Breast epithelium (tissue), 4 donors: ENCODE results near the gene PADI2. TPM values are rescaled to one million over a fixed set of nuclear protein-coding genes. Genes with fewer than 3 reads are reported as not detected.

Source experiments
- DNase-seq, 2 donors: peaks; one replicate each; pipeline ENCODE4 v3.0.0-alpha.2; 2019; ENCODE audit warnings: low spot score in 2 of 2
- H3K27ac ChIP-seq, 2 donors: fragments of 200-600 bp; sonication (generic) in 1 of 2; one replicate each; pipeline ENCODE4 v1.5.1; 2016 to 2019; ENCODE audit warnings: mild to moderate bottlenecking in 1 of 2
- H3K27me3 ChIP-seq, 2 donors: fragments of 200-600 bp; sonication (generic) in 1 of 2; one replicate each; pipeline versions ENCODE4 v1.5.1 to v1.6.0; 2017 to 2019; ENCODE audit warnings: control low read depth in 1 of 2, mild to moderate bottlenecking in 1 of 2
- H3K36me3 ChIP-seq: fragments of 200-600 bp; one replicate; pipeline ENCODE4 v1.5.1; 2019
- H3K4me1 ChIP-seq, 2 donors: fragments of 200-600 bp; sonication (generic); one replicate each; pipeline ENCODE4 v1.5.1; 2016 to 2019; ENCODE audit warnings: control low read depth in 1 of 2
- H3K4me3 ChIP-seq, 3 donors: fragments of 200-600 bp; sonication (generic); 1 replicate in 2 of 3; 2 replicates in 1 of 3; pipeline ENCODE4 v1.5.1; 2016 to 2019; ENCODE audit warnings: mild to moderate bottlenecking in 3 of 3, moderate library complexity in 2 of 3
- H3K9me3 ChIP-seq, 2 donors: fragments of 200-600 bp; sonication (generic) in 1 of 2; one replicate each; pipeline ENCODE4 v1.5.1; 2016 to 2019; ENCODE audit warnings: control low read depth in 1 of 2
- CTCF ChIP-seq, 3 donors: fragments of 450-650 bp; IDR thresholded peaks; one replicate each; pipeline ENCODE4 v1.5.1; 2016 to 2017; ENCODE audit warnings: antibody characterized with exemption in 3 of 3, mild to moderate bottlenecking in 3 of 3, moderate library complexity in 3 of 3
- POLR2A ChIP-seq: fragments of 450-650 bp; IDR thresholded peaks from one replicate; pipeline ENCODE4 v1.6.1; 2016; ENCODE audit warnings: antibody characterized with exemption, mild to moderate bottlenecking, moderate library complexity
- POLR2AphosphoS5 ChIP-seq, 3 donors: sonication (generic); formaldehyde crosslinking; IDR thresholded peaks; one replicate each; pipeline ENCODE4 v1.6.1; 2017; ENCODE audit warnings: antibody characterized with exemption in 3 of 3
- intact Hi-C: fragments of 100-400 bp; cut with DNase I; formaldehyde crosslinking; loops from one replicate; pipeline ENCODE4 v1.15.1; 2023; ENCODE audit warnings: low total_unique reads
- total RNA-seq, 3 donors: library from RNA; depleted of rRNA; stranded (reverse); fragments of >200 nt; gene quantifications; one replicate each; pipeline ENCODE4 v1.1.0, GENCODE V29; 2016

The PADI2 gene
- total RNA-seq, 3 donors from 2014 or later = 0.32 to 29.4 (median 9.2) TPM

- H3K4me3 ChIP-seq = peak overlapping the region in 2 of 3 donors; percentile 52 to 63
- no peak for TF ChIP-seq CTCF (IDR thresholded peaks at IDR 0.05)
- DNase-seq = no peak
- no peaks in the 10 kb centered on the region for H3K9me3 ChIP-seq
- no peaks in the 10 kb centered on the region for H3K36me3 ChIP-seq
- intact Hi-C loops = loop anchor here (10.0 kb wide), 1 partner anchor 115 kb away; no protein-coding TSS in a partner anchor
- H3K27ac ChIP-seq = no peak overlapping the region
- H3K4me1 ChIP-seq = no peaks in the 10 kb centered on the region
- H3K27me3 ChIP-seq = peaks cover 4 to 11% of the 10 kb centered on the region in 2 donors
Observed at GRCh38 chr1:17119773-17120480, 676 bp upstream of the PADI2 start.

GRCh38 chr1:17118706-17119075 is 560 bp downstream of the PADI2 start:
- intact Hi-C loops = no loop called here
- Histone ChIP-seq H3K27me3 (peaks cover 4 to 11% of the 10 kb centered on the region in 2 donors), H3K4me3 (peak overlapping the region in 2 of 3 donors; percentile 52 to 63), H3K9me3 (no peaks in the 10 kb centered on the region), H3K4me1 (no peaks in the 10 kb centered on the region), H3K36me3 (no peaks in the 10 kb centered on the region), H3K27ac (peak overlapping the region; percentile 65 to 74)
- TF ChIP-seq CTCF (IDR thresholded peaks at IDR 0.05) = no peak
- TF ChIP-seq POLR2A = no peak
- TF ChIP-seq POLR2AphosphoS5 (IDR thresholded peaks at IDR 0.05) = no peak
- no peak for DNase-seq

GRCh38 chr1:17118268-17118667 is 983 bp downstream of the PADI2 start:
- Histone ChIP-seq H3K36me3 (no peaks in the 10 kb centered on the region), H3K4me1 (no peaks in the 10 kb centered on the region), H3K27me3 (peaks cover 4 to 11% of the 10 kb centered on the region in 2 donors), H3K4me3 (peak overlapping the region in 2 of 3 donors; percentile 52 to 63), H3K9me3 (no peaks in the 10 kb centered on the region), H3K27ac (peak overlapping the region; percentile 65 to 74)
- TF ChIP-seq POLR2AphosphoS5 (IDR thresholded peaks at IDR 0.05) (no peak), POLR2A (no peak), CTCF (IDR thresholded peaks at IDR 0.05) (no peak)
- no peak for DNase-seq
- intact Hi-C loops = no loop called here

- no peaks in the 10 kb centered on the region for H3K36me3 ChIP-seq
- H3K4me3 ChIP-seq = peak overlapping the region in 2 of 3 donors; percentile 52 to 63
- intact Hi-C loops = no loop called here
- peak overlapping the region; percentile 48 to 74 for H3K27ac ChIP-seq
- no peaks in the 10 kb centered on the region for H3K4me1 ChIP-seq
- no peak for TF ChIP-seq POLR2AphosphoS5 (IDR thresholded peaks at IDR 0.05)
- no peak for TF ChIP-seq CTCF (IDR thresholded peaks at IDR 0.05)
- no peak for TF ChIP-seq POLR2A
- no peaks in the 10 kb centered on the region for H3K9me3 ChIP-seq
- H3K27me3 ChIP-seq = peaks cover 4 to 11% of the 10 kb centered on the region in 2 donors
- DNase-seq = no peak
Observed at GRCh38 chr1:17117451-17118265, 1.6 kb downstream of the PADI2 start.

- H3K36me3 ChIP-seq = no peaks in the 10 kb centered on the region
- TF ChIP-seq POLR2A = no peak
- no peak for TF ChIP-seq CTCF (IDR thresholded peaks at IDR 0.05)
- no peak for TF ChIP-seq POLR2AphosphoS5 (IDR thresholded peaks at IDR 0.05)
- H3K4me1 ChIP-seq = no peaks in the 10 kb centered on the region
- peaks cover 4 to 11% of the 10 kb centered on the region in 2 donors for H3K27me3 ChIP-seq
- no peak overlapping the region for H3K4me3 ChIP-seq
- H3K27ac ChIP-seq = peak overlapping the region in 1 of 2 donors; percentile 54
- intact Hi-C loops = no loop called here
- DNase-seq = no peak
- H3K9me3 ChIP-seq = no peaks in the 10 kb centered on the region
Observed at GRCh38 chr1:17116643-17117042, 2.6 kb downstream of the PADI2 start.
